Muscle layer of duodenum (tissue), 2 donors: Measurements from ENCODE around the gene PPFIBP2.
A peak's percentile ranks its signal among the peaks of the same experiment; 100 is the strongest.

ENCODE experiments used
- H3K27ac ChIP-seq: one replicate; pipeline ENCODE4 v1.7.0; 2013; ENCODE audit warnings: mild to moderate bottlenecking, low read length
- H3K27me3 ChIP-seq: one replicate; pipeline ENCODE4 v1.7.0; 2013; ENCODE audit warnings: low read depth, mild to moderate bottlenecking, control low read depth, low read length
- H3K36me3 ChIP-seq, 2 donors: one replicate each; pipeline ENCODE4 v1.7.0; 2013; ENCODE audit warnings: low read length in 2 of 2, control low read depth in 1 of 2, mild to moderate bottlenecking in 1 of 2; ENCODE audit not compliant: insufficient read depth in 2 of 2, control insufficient read depth in 1 of 2
- H3K4me1 ChIP-seq, 2 donors: one replicate each; pipeline ENCODE4 v1.7.0; 2013; ENCODE audit warnings: low read length in 2 of 2, mild to moderate bottlenecking in 2 of 2, control low read depth in 1 of 2, moderate library complexity in 1 of 2; ENCODE audit not compliant: insufficient read depth in 2 of 2, control insufficient read depth in 1 of 2
- H3K4me3 ChIP-seq, 2 donors: one replicate each; pipeline ENCODE4 v1.7.0; 2013; ENCODE audit warnings: low read length in 2 of 2, low read depth in 1 of 2, mild to moderate bottlenecking in 1 of 2
- H3K9me3 ChIP-seq, 2 donors: one replicate each; pipeline ENCODE4 v1.7.0; 2013; ENCODE audit warnings: low read length in 2 of 2, control low read depth in 1 of 2, mild to moderate bottlenecking in 1 of 2; ENCODE audit not compliant: control insufficient read depth in 1 of 2
- donor health status: healthy.

PPFIBP2 gene

GRCh38 chr11:7499081-7499480 is 14.7 kb upstream of the PPFIBP2 start:
- Histone ChIP-seq H3K4me1 (no peaks in the 10 kb centered on the region), H3K27me3 (no peaks in the 10 kb centered on the region), H3K36me3 (no peaks in the 10 kb centered on the region), H3K4me3 (no peak overlapping the region), H3K27ac (no peak overlapping the region), H3K9me3 (no peaks in the 10 kb centered on the region)

DNA sequence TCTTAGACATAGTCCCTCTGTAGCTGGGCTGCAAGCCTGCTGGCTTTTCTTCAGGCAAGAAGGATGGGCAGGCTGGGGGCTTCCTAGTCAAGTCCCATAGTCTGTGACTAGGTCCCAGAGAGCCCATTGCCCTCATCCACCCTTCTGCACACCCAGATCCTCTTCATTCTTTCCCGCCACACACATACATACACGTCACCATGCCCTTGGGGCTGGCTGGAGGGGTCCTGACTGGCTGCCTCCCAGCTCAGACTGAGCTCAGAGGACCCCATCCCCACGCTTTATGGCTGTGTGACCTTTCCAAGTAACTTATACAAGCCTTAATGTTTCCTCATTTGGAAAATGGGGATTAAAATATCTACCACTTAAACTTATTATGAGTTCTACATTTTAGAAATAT is 13.5 kb upstream of the PPFIBP2 start:
- Histone ChIP-seq H3K27ac (no peak overlapping the region), H3K4me1 (no peaks in the 10 kb centered on the region), H3K4me3 (no peak overlapping the region), H3K27me3 (no peaks in the 10 kb centered on the region), H3K9me3 (no peaks in the 10 kb centered on the region), H3K36me3 (no peaks in the 10 kb centered on the region)

DNA sequence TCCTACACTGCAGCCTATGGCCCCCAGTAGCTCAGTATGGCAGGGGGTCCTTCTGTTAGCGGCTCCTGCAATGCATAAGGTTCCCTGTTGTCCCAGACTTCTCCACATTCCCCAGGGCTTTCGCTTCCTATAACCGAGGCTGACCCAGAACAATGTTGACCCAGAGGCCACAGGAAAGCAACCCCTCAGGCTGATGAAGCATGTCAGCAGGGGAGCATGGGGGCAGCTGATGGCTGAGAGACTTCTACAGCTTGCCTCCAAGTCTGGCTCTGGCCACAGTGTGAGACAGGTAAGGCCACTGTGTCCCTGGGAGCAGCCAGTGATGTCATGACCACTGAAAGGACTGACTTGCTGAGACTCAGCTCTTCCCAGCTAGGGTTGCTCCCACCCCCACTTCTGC is 12.5 kb upstream of the PPFIBP2 start:
- Histone ChIP-seq H3K27ac (no peak overlapping the region), H3K27me3 (no peaks in the 10 kb centered on the region), H3K4me1 (no peaks in the 10 kb centered on the region), H3K4me3 (no peak overlapping the region), H3K9me3 (no peaks in the 10 kb centered on the region), H3K36me3 (no peaks in the 10 kb centered on the region)

GRCh38 chr11:7501894-7502293 is 11.9 kb upstream of the PPFIBP2 start:
- Histone ChIP-seq H3K36me3 (no peaks in the 10 kb centered on the region), H3K4me1 (no peaks in the 10 kb centered on the region), H3K27me3 (no peaks in the 10 kb centered on the region), H3K27ac (no peak overlapping the region), H3K4me3 (no peak overlapping the region), H3K9me3 (no peaks in the 10 kb centered on the region)

DNA sequence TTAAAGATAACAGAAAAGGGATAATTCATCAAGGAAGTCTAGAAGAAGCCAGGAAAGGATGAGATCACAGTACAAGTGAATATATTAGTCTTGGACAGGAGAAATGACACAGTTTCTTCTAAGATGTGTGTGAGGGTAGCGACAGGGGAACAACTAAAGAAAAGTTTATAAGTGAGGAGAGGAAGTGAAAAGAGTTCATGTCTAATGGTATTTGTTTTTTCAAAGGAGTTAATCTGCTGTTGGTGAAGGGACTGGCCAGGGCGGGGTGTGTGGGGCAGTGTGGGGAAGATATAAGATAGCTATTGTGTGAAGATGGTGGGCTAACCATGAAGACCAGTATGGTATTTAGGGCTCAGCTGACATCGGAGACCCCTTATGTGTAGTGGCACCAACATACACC is 7.6 kb upstream of the PPFIBP2 start:
- Histone ChIP-seq H3K36me3 (no peaks in the 10 kb centered on the region), H3K27me3 (no peaks in the 10 kb centered on the region), H3K4me3 (no peak overlapping the region), H3K4me1 (peaks cover 0 to 4% of the 10 kb centered on the region in 2 donors), H3K9me3 (no peaks in the 10 kb centered on the region), H3K27ac (no peak overlapping the region)

DNA sequence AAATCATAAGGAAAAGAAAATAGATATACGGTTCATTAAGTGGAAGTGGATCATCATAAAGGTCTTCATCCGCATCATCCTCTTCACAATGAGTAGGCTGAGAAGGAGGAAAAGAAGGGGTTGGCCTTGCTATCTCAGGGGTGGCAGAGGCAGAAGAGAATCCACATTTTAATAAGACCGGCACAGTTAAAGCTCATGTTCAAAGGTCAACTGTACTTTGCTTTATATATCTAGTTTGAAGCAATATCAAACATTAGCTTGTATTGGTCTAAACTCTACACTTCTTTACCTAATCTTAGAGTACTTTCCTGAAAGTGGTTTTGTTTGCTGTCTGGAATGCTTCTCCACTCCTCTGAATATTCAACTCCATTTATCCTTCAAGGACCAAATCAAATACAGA is 5.7 kb upstream of the PPFIBP2 start:
- no peaks in the 10 kb centered on the region for H3K27me3 ChIP-seq
- no peaks in the 10 kb centered on the region for H3K9me3 ChIP-seq
- no peaks in the 10 kb centered on the region for H3K36me3 ChIP-seq
- no peak overlapping the region for H3K4me3 ChIP-seq
- peaks cover 12 to 22% of the 10 kb centered on the region in 2 donors for H3K4me1 ChIP-seq
- H3K27ac ChIP-seq: no peak overlapping the region

- no peaks in the 10 kb centered on the region for H3K27me3 ChIP-seq
- H3K36me3 ChIP-seq: no peaks in the 10 kb centered on the region
- peaks cover 12 to 30% of the 10 kb centered on the region in 2 donors for H3K4me1 ChIP-seq
- no peaks in the 10 kb centered on the region for H3K9me3 ChIP-seq
- H3K27ac ChIP-seq: no peak overlapping the region
- no peak overlapping the region for H3K4me3 ChIP-seq
Observed at GRCh38 chr11:7509966-7510365, 3.8 kb upstream of the PPFIBP2 start.

GRCh38 chr11:7511401-7511800 is 2.4 kb upstream of the PPFIBP2 start:
- Histone ChIP-seq H3K9me3 (no peaks in the 10 kb centered on the region), H3K27me3 (no peaks in the 10 kb centered on the region), H3K4me1 (peaks cover 12 to 33% of the 10 kb centered on the region in 2 donors), H3K4me3 (no peak overlapping the region), H3K27ac (no peak overlapping the region), H3K36me3 (no peaks in the 10 kb centered on the region)

GRCh38 chr11:7512525-7513233 is 1.1 kb upstream of the PPFIBP2 start:
- peak overlapping the region; percentile 85 to 88 for H3K4me3 ChIP-seq
- no peaks in the 10 kb centered on the region for H3K27me3 ChIP-seq
- H3K27ac ChIP-seq: peak overlapping the region; percentile 90
- no peaks in the 10 kb centered on the region for H3K36me3 ChIP-seq
- H3K4me1 ChIP-seq: peaks cover 12 to 33% of the 10 kb centered on the region in 2 donors
- H3K9me3 ChIP-seq: no peaks in the 10 kb centered on the region

- Histone ChIP-seq H3K4me1 (peaks cover 12 to 33% of the 10 kb centered on the region in 2 donors), H3K4me3 (peak overlapping the region; percentile 85 to 88), H3K27me3 (no peaks in the 10 kb centered on the region), H3K9me3 (no peaks in the 10 kb centered on the region), H3K27ac (no peak overlapping the region), H3K36me3 (no peaks in the 10 kb centered on the region)
Observed at GRCh38 chr11:7514099-7514591, 346 bp downstream of the PPFIBP2 start.

- H3K27ac ChIP-seq: no peak overlapping the region
- H3K4me1 ChIP-seq: peaks cover 12 to 33% of the 10 kb centered on the region in 2 donors
- H3K4me3 ChIP-seq: no peak overlapping the region
Observed at GRCh38 chr11:7515447-7515886, 1.7 kb downstream of the PPFIBP2 start.

GRCh38 chr11:7516475-7516874 is 2.7 kb downstream of the PPFIBP2 start:
- no peaks in the 10 kb centered on the region for H3K27me3 ChIP-seq
- H3K9me3 ChIP-seq: no peaks in the 10 kb centered on the region
- H3K27ac ChIP-seq: no peak overlapping the region
- H3K4me3 ChIP-seq: no peak overlapping the region
- H3K36me3 ChIP-seq: no peaks in the 10 kb centered on the region
- peaks cover 12 to 27% of the 10 kb centered on the region in 2 donors for H3K4me1 ChIP-seq

More at GRCh38 chr11:7515447-7515886, 1.7 kb downstream of the PPFIBP2 start:
- Histone ChIP-seq H3K27me3 (no peaks in the 10 kb centered on the region), H3K9me3 (no peaks in the 10 kb centered on the region), H3K36me3 (no peaks in the 10 kb centered on the region)
